ENCODE results near the gene IFNL3.

GRCh38 chr19:39217094-39217493 lies 27.7 kb downstream of the IFNL3 start:
- TF ChIP-seq, protein P1, sequence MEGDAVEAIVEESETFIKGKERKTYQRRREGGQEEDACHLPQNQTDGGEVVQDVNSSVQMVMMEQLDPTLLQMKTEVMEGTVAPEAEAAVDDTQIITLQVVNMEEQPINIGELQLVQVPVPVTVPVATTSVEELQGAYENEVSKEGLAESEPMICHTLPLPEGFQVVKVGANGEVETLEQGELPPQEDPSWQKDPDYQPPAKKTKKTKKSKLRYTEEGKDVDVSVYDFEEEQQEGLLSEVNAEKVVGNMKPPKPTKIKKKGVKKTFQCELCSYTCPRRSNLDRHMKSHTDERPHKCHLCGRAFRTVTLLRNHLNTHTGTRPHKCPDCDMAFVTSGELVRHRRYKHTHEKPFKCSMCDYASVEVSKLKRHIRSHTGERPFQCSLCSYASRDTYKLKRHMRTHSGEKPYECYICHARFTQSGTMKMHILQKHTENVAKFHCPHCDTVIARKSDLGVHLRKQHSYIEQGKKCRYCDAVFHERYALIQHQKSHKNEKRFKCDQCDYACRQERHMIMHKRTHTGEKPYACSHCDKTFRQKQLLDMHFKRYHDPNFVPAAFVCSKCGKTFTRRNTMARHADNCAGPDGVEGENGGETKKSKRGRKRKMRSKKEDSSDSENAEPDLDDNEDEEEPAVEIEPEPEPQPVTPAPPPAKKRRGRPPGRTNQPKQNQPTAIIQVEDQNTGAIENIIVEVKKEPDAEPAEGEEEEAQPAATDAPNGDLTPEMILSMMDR (conservative IDR thresholded peaks at IDR 0.05; ENCODE audit: low read depth, low read length) = no peak
- TF ChIP-seq EZH2 (IDR thresholded peaks at IDR 0.05; ENCODE audit: borderline replicate concordance, low read depth, low read length, poor library complexity, severe bottlenecking) = no peak
